GM18498 (cell line): ENCODE data around the gene SOX6.

Experiments used
- ATAC-seq: cut with Tn5 transposase; IDR thresholded peaks from one replicate; pipeline ENCODE4 v1.9.1; 2021; ENCODE audit warnings: mild to moderate bottlenecking, moderate library complexity; ENCODE audit not compliant: unreplicated experiment

The SOX6 gene

GRCh38 chr11:16204261-16204660, 152.1 kb downstream of the SOX6 start:
- no peak for ATAC-seq

GRCh38 chr11:16195651-16196050, 160.7 kb downstream of the SOX6 start:
- no peak for ATAC-seq

DNA sequence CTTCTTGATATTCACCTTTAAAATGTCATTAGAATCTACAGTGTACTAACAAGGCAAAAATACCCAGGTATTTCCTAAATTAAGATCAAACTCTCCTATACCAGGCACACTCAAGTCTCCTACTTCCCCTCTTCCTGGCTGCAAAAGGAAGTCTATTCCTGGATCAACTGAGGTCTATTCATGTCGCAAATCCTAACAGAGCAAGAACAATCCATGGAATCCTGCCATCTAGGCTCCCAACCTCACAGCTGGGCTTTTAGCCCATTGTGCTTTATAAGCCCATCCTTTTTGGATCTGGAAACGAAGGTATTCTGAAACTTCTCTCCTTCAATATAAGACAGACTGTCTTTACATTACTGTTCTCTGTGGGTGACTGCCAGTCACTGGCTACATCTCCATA, 161.8 kb downstream of the SOX6 start:
- ATAC-seq, result no peak

DNA sequence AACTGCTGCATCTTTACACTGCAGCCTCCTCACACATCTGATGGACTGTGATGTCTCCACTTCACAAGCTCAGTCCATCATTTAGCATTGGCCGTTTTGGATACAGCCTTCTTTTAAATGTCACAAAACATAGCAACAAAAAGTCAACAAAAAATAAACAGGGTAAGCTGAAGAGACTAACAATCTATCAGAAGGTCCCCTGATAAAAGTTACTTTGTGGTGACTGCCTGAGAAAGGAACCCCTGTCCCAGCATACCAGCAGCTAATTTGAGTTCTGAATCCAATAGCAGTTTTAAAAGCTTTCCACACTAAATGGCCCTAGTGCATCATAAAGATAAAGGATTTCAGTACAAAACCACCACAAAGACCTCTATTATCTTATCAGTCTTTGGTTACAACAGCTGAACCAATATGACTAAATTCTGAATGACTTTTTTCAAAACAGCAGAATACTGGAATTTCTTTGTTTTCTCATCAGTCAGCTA, 162.4 kb downstream of the SOX6 start:
- ATAC-seq, result no peak

DNA sequence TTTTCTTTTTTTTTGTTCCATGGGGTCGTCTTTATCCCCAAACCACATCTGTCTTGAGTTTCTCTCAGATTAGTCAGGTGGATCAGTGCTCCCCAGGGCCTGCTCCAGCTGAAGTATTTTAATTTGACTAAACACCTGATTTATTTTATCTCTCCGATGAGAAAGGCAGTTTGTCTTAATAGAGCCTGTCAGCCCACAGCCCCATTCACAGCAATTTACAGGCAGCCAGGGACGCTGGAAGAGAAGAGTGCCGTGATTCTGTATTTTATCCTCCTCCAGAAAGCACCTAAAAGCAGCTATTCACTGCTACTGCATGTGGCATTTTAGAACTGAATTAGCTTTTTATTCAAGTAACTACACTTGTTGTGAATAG, 164.5 kb downstream of the SOX6 start:
- no peak for ATAC-seq

DNA sequence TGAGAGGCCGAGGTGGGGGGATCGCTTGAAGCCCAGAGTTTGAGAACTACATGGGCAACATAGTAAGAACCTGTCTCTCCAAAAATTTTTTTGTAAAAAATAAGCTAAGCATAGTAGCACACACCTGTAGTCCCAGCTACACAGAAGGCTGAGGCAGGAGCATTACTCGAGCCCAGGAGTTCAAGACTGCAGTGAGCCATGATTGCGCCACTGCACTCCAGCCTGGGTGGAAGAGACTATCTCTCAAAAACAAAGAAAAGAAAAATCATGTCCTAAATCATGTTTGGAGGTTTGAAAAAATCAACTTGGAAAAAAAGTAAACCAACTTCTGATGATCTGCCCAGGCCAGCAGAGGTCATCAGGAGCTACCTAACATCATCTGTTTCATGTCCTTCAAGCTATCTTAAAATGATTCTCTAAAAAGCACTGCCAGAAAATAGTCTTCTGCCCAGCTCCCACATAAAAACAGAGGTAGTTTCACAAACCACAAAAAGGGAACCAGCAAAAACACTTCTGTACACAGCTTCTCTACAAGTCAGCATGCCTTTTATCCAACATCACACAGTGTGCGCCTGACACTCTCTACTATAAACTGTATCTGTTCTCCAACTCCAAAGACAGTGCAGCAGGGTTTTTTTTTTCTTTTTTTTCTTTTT, 165.0 kb downstream of the SOX6 start:
- no peak for ATAC-seq

- no peak for ATAC-seq
Measured at GRCh38 chr11:16186680-16187079, 169.7 kb downstream of the SOX6 start.

DNA sequence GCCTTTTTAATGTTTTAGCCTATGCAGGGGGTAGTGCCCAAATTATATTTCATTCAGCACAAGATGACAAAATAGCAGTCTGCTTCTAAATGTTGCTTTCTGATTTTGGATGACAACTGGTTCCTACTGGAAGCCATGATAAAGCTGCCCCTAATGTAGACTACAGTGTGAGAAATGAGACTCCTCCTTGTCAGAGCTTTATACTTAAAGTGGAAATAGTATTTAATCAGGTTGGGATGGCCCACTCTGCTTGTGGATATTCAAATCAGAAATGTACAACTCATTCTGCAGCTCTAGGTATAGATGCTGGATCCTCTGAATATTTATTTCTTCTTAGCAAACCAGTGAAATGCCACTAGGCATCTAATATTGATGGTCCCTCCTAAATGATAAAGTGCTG, 171.3 kb downstream of the SOX6 start:
- no peak for ATAC-seq

DNA sequence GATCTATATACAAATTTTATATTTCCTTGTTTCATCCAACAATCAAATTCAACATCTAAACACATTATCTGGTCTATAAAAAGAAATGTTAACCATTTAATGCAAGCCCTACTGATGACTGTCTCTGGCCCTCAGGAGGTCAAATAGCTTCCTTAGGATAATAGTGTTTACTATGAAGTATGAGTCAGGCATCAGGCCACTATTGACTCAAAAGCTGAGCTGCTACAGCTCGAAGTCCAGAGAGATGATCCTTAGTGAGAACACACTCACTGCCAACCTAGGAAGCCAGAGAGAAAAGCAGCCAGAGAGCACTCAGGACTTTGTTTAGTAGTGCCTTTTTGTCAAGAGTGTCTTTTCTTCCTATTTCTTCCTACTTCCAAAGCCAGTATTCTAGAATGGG, 171.8 kb downstream of the SOX6 start:
- no peak for ATAC-seq

GRCh38 chr11:16182553-16182952, 173.8 kb downstream of the SOX6 start:
- no peak for ATAC-seq

DNA sequence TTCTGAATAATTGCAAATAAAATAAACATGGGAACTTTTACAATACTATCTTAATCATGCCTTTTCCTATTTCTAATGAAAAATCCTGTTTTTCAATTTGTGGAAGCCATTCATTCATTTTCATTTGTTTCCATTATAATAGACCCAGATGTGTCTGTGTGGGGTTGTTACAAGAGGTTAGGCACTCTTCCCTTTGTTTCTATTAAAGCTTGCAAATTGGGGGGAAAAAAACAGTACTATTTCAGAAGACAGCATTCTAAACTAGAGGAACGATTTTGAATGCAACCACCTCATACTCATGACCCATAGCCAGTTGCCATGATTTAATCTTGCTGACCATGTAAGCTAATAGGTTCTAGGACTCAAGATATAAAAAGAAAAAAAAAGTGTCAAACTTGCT, 175.5 kb downstream of the SOX6 start:
- no peak for ATAC-seq

GRCh38 chr11:16179676-16180075, 176.7 kb downstream of the SOX6 start:
- no peak for ATAC-seq

- no peak for ATAC-seq
Measured at GRCh38 chr11:16178273-16178672, 178.1 kb downstream of the SOX6 start.

DNA sequence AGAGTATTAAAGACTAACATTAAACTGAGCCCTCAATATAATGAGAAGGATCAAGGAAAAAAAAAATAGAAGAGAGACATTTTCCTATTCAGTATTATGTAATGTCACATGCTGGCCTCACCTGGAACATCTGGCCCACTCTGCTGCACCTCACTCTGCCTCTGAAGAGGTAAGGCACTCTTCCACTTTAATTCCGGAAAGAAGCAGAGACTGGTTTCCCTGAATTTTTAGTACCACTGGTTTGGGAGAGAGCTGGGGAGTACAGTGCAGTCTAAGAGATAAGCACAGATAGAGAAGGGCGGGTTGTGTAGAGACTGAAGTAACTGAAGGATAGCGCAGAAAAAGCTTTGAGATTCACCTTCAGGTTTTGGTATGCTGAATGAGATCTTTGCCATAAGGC, 178.7 kb downstream of the SOX6 start:
- no peak for ATAC-seq

- no peak for ATAC-seq
Measured at GRCh38 chr11:16173798-16174197, 182.5 kb downstream of the SOX6 start.

DNA sequence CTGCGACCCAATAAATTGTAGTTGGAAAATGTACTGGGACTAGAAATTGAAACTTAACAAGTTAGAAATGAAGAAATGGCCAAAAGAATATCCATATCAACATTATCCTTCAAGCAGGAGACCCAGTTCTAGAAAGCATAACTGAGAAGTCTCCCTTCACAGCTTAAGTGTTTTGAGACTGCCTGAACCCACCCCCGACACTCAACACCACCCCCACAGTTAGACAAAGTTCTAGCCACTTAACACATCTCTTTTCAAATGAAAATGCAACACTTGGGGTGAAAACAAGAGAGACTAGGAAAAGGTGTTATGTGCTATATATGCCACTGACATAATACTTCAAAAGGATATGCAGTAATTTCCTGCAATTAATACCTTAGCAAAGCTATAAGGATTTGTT, 184.5 kb downstream of the SOX6 start:
- no peak for ATAC-seq

- ATAC-seq, result no peak
Measured at GRCh38 chr11:16169956-16170847, 186.1 kb downstream of the SOX6 start.

DNA sequence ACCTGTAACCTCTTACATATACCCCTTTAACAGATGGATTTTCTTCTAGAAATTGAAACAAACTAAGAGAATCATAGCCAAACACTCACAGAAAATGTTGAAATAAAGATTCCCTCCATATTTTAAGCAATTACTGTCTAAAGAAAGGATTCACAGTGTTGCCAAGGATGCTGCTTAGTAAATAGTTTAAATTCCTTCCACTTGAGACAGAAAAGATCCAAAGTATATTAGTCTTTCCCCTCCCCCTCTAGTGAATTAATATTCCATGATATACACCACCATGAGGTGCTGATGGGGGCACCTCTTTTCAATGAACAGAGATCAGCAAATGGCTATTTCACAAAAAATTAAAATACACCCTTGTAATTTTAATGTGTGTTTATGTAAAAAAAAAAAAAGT, 186.8 kb downstream of the SOX6 start:
- no peak for ATAC-seq

GRCh38 chr11:16167706-16168487, 188.4 kb downstream of the SOX6 start:
- ATAC-seq, result no peak

GRCh38 chr11:16166571-16166970, 189.8 kb downstream of the SOX6 start:
- no peak for ATAC-seq

DNA sequence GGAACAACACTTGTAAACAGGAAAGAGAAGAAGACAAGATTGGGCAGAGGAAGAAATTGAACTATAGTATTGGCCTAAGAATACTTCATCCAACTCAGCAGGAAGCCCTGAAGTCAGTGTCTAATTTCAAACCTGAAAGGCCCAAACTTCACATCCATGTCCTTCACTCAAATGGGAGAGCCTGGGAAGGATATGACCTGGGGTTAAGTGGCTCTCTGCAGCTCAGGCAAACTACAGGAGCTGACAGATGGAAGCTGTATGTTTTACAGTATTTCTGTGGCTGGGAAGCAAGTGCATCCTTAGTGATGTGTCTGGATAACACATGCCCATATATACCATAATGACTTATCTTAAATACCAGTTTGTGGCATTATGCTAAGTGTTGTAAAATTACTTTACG, 196.2 kb downstream of the SOX6 start:
- ATAC-seq, result no peak
